Peyer's patch (tissue), 4 donors: ENCODE data around the gene ATOH8. TPM values are rescaled to one million over a fixed set of nuclear protein-coding genes. Genes with fewer than 3 reads are reported as not detected.

Experiments
- DNase-seq, 3 donors: peaks; one replicate each; pipeline ENCODE4 v3.0.0-alpha.2; 2017 to 2019
- H3K27ac ChIP-seq, 4 donors: fragments of 200-600 bp; sonication (generic); one replicate each; pipeline ENCODE4 v1.5.1; 2016 to 2019
- H3K27me3 ChIP-seq, 2 donors: fragments of 200-600 bp; sonication (generic); one replicate each; pipeline ENCODE4 v1.5.1; 2019
- H3K36me3 ChIP-seq, 3 donors: fragments of 200-600 bp; sonication (generic); one replicate each; pipeline ENCODE4 v1.5.1; 2016 to 2019
- H3K4me1 ChIP-seq, 4 donors: fragments of 200-600 bp; sonication (generic); one replicate each; pipeline ENCODE4 v1.5.1; 2016 to 2019
- H3K4me3 ChIP-seq, 4 donors: fragments of 200-600 bp; sonication (generic); 1 replicate in 3 of 4; 2 replicates in 1 of 4; pipeline ENCODE4 v1.5.1; 2016 to 2019; ENCODE audit warnings: mild to moderate bottlenecking in 1 of 4
- H3K9me3 ChIP-seq, 4 donors: fragments of 200-600 bp; sonication (generic); one replicate each; pipeline ENCODE4 v1.5.1; 2016 to 2019; ENCODE audit warnings: mild to moderate bottlenecking in 1 of 4
- POLR2A ChIP-seq, 2 donors: fragments of 450-650 bp; IDR thresholded peaks; one replicate each; pipeline ENCODE4 v1.5.1; 2017; ENCODE audit warnings: antibody characterized with exemption in 2 of 2, mild to moderate bottlenecking in 2 of 2, moderate library complexity in 2 of 2
- total RNA-seq, 4 donors: library from RNA; depleted of rRNA; stranded (reverse); fragments of >200 nt; gene quantifications; one replicate each; pipeline ENCODE4 v1.1.0, GENCODE V29; 2016
- TF ChIP-seq, protein P1 (sequence below), 6 experiments: fragments of 450-650 bp in 4 of 6; fragments of 200-600 bp in 2 of 6; sonication (generic) in 1 of 6; IDR thresholded peaks; one replicate each; pipeline ENCODE4 v1.5.1; 2017 to 2019; ENCODE audit warnings: antibody characterized with exemption in 6 of 6, mild to moderate bottlenecking in 3 of 6, moderate library complexity in 1 of 6

The ATOH8 gene
- total RNA-seq, 4 donors from 2014 or later, result 5.3 to 35.5 (median 13.9) TPM

DNA sequence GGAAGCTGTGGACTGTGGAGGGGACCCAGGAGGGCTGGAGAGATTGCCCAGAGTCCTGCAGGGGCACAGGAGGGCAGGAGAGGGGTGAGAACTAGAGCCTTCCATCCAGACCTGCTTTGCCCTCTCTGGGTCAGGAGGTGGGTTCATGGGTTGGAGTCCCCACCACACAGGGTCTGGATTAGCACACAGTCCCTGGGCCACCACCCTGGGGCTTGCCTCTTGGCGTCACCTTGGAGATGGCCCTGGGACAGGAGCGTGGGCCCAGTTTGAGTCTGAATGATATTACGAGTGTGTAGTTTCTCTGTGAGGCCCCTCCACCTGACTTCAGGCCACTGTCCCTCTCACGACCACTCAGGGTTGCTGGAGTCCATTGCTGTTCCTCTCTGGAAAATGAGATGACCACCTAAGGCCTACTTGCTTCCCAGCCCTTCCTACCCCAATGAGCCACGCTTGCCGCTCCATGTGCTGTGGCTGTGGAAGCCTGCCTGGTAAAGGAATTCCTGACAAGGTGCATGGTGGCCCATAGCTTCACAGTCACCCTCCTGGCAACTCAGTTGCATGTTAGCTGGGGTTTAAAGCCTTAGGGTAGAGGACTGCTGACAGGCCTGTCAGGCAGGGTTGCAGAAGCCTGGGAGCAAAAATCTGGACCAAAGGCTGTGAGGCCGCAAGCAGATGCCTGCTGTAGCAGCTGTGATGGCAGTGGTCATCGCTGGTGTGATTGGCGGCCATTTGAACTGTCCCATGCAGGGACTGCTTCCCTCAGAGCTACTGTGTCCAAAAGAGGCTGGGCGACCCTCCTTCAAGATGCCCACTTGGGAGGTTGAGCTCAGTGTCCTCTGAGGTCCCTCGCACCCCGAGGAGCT is 14.2 kb downstream of the ATOH8 start:
- Histone ChIP-seq H3K4me1 (peaks cover 0 to 50% (median 2%) of the 10 kb centered on the region in 4 donors), H3K36me3 (no peaks in the 10 kb centered on the region), H3K4me3 (no peak overlapping the region), H3K9me3 (no peaks in the 10 kb centered on the region), H3K27me3 (no peaks in the 10 kb centered on the region), H3K27ac (no peak overlapping the region)
- DNase-seq, result no peak
- no peak for TF ChIP-seq POLR2A (IDR thresholded peaks at IDR 0.05)
- TF ChIP-seq, protein P1, sequence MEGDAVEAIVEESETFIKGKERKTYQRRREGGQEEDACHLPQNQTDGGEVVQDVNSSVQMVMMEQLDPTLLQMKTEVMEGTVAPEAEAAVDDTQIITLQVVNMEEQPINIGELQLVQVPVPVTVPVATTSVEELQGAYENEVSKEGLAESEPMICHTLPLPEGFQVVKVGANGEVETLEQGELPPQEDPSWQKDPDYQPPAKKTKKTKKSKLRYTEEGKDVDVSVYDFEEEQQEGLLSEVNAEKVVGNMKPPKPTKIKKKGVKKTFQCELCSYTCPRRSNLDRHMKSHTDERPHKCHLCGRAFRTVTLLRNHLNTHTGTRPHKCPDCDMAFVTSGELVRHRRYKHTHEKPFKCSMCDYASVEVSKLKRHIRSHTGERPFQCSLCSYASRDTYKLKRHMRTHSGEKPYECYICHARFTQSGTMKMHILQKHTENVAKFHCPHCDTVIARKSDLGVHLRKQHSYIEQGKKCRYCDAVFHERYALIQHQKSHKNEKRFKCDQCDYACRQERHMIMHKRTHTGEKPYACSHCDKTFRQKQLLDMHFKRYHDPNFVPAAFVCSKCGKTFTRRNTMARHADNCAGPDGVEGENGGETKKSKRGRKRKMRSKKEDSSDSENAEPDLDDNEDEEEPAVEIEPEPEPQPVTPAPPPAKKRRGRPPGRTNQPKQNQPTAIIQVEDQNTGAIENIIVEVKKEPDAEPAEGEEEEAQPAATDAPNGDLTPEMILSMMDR (IDR thresholded peaks at IDR 0.05), result no peak

DNA sequence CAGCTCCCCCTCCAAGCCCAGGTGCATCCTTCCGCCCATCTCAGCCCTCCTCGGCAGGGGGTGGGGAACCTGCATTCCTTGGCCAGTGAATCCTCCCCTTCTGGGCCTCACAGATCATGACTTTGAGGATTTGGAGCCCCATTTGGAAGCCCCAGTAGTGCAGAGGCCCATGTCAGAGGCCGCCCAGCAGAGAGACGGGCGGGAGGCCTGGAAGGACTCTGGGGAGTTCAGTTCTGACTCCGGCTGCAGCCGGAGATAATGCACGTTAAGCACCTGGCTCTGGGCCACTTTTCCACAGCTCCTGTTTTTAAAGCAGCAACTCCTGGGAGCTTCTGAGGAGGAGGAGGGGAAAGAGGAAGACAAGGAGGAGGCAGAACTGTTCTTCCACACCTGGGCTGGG is 14.9 kb downstream of the ATOH8 start:
- H3K27ac ChIP-seq, result no peak overlapping the region
- no peaks in the 10 kb centered on the region for H3K9me3 ChIP-seq
- no peaks in the 10 kb centered on the region for H3K36me3 ChIP-seq
- no peak for DNase-seq
- TF ChIP-seq, protein P1 (IDR thresholded peaks at IDR 0.05), result no peak
- TF ChIP-seq POLR2A (IDR thresholded peaks at IDR 0.05), result no peak
- no peaks in the 10 kb centered on the region for H3K27me3 ChIP-seq
- H3K4me3 ChIP-seq, result no peak overlapping the region
- peaks cover 0 to 56% (median 2%) of the 10 kb centered on the region in 4 donors for H3K4me1 ChIP-seq

DNA sequence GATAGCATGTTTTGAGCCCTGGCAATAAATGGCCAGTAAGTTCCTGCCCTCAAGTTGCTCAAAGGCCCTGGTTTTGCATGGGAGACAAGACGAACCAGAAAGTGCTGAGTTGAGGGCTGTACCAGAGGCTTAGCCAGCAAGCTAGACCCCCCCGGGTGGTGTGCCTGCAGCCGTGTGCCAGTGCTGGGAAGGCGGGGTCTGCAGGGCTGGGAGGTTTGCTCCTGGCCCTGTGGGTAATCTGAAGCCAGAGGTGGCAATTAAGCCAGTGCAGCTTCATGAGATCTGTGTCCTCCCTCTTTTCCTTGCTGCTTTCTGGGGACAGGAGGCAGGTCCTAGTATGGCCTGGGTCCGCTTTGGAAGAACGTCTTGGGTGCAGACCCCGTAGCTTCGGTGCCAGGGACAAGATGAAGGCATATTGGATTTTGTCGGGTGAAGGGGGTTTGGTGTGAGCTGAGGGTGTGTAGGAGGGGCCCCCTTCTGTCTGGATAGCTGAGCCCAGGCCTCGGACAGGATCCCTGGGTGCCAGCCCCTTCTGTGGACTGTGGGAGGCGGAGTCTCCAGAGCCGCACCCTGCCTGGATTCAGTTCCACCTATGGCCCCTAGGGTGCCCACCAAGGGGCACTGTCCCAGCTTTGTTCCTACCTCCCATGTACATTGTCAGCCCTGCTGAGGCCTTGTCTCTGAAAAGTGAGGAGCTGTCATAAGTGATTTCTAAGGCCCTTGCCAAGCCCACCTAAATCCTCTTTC is 15.6 kb downstream of the ATOH8 start:
- DNase-seq, result no peak
- Histone ChIP-seq H3K27ac (no peak overlapping the region), H3K4me3 (no peak overlapping the region), H3K27me3 (no peaks in the 10 kb centered on the region), H3K36me3 (no peaks in the 10 kb centered on the region), H3K9me3 (no peaks in the 10 kb centered on the region), H3K4me1 (peaks cover 0 to 63% (median 2%) of the 10 kb centered on the region in 4 donors)
- no peak for TF ChIP-seq POLR2A (IDR thresholded peaks at IDR 0.05)
- TF ChIP-seq, protein P1 (IDR thresholded peaks at IDR 0.05), result no peak

DNA sequence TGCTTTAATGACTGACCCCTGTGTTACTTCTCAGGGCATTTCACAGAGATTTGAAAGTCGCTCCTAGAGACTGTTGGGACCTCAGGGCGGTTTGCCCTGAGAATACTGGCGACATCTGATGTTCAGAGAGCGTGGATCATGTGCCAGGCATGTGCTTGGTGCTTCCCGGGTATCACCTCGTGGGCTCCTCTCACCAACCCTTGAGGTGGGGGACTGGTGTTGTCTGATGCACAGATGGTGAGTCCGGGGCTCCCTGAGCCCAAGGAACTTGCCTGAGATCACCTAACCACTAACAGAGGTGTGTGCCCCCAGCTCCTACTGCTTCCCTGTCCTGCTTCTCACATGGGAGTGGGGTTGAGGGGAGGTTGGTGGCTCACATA is 16.2 kb downstream of the ATOH8 start:
- H3K27me3 ChIP-seq, result no peaks in the 10 kb centered on the region
- no peak for DNase-seq
- H3K36me3 ChIP-seq, result no peaks in the 10 kb centered on the region
- peaks cover 0 to 66% (median 2%) of the 10 kb centered on the region in 4 donors for H3K4me1 ChIP-seq
- no peak overlapping the region for H3K27ac ChIP-seq
- no peaks in the 10 kb centered on the region for H3K9me3 ChIP-seq
- no peak overlapping the region for H3K4me3 ChIP-seq
- TF ChIP-seq, protein P1 (IDR thresholded peaks at IDR 0.05), result no peak
- TF ChIP-seq POLR2A (IDR thresholded peaks at IDR 0.05), result no peak

DNA sequence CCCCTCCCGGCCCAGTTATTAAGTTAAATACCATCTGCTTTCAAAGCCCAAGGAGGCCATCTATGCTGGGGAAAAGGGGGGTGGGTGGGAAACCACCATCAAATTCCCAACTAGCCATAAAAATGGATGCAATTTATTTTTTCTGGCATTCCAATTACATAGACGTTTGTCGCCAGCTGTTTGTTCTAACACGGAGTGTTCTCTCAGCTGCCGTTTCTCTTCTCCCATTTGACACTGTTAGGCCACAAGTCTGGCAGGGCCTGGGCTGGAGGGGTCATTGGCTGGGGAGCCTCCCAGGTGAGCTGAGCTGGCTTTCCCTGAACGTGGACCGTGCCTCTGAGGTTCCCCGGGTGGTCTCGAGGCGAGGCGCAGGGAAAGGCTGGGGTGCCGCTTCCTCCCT is 16.6 kb downstream of the ATOH8 start:
- Histone ChIP-seq H3K27me3 (no peaks in the 10 kb centered on the region), H3K27ac (no peak overlapping the region), H3K9me3 (no peaks in the 10 kb centered on the region), H3K4me1 (peaks cover 0 to 66% (median 2%) of the 10 kb centered on the region in 4 donors), H3K36me3 (no peaks in the 10 kb centered on the region), H3K4me3 (no peak overlapping the region)
- no peak for DNase-seq
- TF ChIP-seq POLR2A (IDR thresholded peaks at IDR 0.05), result no peak
- TF ChIP-seq, protein P1 (IDR thresholded peaks at IDR 0.05), result no peak
